Glomerular visceral epithelial cell (primary cell): ENCODE measurements around the gene DPCD.

ENCODE experiments used
- DNase-seq: peaks from one replicate; pipeline ENCODE4 v3.0.0-alpha.2; 2016; ENCODE audit errors: extremely low spot score

Gene DPCD

DNA sequence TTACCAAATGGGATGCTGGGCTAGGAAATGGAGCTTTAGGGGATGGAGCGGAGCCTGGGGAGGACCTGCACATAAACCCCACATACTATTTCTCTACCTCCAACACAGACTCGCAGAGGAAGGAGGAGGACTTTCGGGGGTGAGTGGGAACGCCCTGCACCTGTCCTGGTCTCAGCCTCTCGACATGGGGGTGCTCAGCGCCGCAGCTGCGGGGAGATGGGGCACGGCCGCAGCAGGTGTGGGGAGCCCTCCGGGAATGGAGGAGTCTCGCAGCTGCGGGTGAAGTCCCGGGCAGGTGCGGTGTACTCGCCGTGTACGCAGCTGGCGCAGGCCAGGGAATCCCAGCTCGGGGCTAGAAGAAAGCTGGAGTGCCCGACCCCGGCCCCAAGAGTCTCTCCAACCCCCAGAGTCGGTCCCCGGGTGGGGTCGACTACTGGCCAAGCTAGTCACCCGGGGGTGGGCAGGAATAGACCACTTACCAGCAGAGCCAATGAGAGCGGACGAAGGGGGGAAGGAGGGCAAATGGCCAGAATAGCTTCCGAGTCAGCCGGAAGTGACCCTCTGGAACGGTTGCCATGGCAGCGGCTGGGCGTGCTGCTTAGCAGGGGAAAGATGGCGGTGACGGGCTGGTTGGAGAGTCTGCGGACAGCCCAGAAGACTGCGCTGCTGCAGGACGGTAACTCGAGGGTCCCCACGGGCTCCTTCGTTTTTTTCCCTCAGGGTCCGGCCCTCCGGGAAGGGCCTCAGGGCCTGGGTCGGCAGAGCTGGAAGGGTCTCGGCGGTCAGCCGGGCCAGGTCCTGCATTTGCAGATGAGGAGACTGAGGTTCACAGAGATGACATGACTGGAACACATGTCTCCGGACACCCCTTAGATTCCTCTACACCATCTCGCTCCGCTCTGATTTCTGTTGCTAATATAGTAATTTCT, at the start of gene DPCD, which contains the start of gene POLL:
Gene DPCD (plus strand): TSS at position 597 of the 929 bp plus-strand sequence. CDS start 16 bp downstream, at position 613.
Gene POLL (minus strand): TSS at position 533 of the 929 bp plus-strand sequence. CDS start 897 bp downstream, outside the sequence.
- peak; percentile 93 for DNase-seq

GRCh38 chr10:101538446-101538845, 49.7 kb upstream of the DPCD start:
- DNase-seq: no peak

DNA sequence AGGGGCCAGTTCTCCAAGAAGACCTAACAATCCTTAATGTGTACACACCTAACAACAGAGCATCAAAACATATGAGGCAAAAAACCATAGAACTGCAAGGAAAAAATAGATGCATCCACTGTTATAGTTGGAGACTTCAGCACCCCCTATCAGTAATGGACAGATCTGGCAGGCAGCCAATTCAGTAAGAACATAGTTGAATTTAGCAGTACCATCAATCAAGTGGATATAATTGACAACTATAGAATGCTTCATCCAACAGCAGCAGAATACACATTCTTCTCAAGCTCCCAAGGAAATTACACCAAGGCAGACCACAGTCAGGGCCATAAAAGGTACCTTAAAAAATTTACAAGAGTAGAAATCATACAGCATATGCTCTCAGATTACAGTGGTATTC, 42.2 kb upstream of the DPCD start:
- no peak for DNase-seq

DNA sequence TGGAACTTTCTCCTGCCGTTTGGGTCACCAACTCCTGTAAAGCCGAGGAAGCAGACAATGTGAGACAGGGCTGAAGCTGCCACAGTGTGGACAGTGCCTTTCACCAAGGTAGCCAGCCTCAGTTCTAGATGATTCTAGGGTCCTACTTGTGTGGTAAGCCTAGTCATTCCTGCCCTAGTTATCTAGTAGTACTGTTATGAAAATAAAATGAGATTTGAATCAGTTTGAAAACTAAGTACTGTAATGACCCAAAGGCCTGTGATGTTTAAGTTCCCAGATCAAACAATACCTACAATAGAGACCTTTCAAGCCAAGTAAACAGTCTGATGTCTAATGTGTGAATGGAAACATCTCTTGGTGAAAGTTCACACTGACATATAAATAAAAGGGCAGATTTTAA, 37.2 kb upstream of the DPCD start:
- DNase-seq: no peak

- no peak for DNase-seq
Observed at GRCh38 chr10:101552442-101552841, 35.7 kb upstream of the DPCD start.

GRCh38 chr10:101557541-101557940, 30.6 kb upstream of the DPCD start:
- no peak for DNase-seq

DNA sequence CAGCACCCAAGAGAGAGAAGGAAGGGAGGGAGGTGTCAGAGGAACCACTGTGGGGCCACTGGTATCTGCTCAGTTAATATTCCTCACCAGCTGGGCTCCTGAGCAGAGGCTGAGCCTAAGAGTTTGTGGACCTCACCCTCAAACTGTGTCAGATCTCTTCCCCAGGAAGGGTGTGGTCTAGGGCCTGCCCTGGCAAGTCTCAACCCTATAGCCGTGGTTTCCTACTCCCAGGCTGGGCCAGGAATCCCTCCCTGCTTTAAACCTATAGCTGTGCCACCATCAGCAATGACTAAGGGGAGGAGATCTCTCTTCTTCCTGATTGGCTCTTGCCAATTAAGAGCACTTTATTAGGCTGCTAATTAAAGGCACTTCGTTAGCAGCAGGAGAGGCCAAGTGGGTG, 29.9 kb upstream of the DPCD start:
- DNase-seq: no peak

- DNase-seq: no peak
Observed at GRCh38 chr10:101558671-101559595, 29.2 kb upstream of the DPCD start.

DNA sequence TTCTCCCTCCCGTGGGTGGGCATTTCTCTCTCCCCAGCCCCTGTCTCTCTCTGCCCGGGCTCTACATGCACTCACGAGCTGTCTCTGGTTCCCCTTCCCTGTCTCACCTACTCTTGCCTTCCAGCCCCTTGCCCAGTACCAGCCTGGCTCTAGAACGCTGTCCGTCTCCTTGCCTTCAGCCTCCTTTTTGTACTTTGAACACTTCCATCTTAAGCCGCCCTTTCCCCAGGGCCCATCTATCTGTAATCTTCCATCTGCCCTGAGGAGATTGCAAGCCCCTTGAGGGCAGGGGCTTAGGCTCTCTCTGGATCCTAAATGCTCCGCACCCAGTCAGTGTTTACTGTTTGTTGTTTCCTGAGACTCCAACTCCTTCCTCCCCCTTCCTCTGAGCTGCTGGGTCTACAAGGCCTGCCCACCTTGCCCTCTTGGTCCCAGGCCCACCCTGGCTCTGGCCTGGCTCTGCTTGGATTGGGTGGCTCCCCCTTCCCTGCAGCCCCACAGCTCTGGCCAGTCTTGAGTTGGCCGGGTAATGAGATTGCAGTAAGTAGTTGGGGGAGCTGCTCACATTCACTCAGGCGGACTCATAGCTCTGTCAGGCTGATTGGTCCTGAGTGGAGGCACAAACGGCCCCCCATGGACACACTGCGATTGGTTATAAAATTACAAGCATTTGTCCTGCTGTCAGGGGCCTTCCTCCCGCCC, 28.4 kb upstream of the DPCD start:
- DNase-seq: no peak

DNA sequence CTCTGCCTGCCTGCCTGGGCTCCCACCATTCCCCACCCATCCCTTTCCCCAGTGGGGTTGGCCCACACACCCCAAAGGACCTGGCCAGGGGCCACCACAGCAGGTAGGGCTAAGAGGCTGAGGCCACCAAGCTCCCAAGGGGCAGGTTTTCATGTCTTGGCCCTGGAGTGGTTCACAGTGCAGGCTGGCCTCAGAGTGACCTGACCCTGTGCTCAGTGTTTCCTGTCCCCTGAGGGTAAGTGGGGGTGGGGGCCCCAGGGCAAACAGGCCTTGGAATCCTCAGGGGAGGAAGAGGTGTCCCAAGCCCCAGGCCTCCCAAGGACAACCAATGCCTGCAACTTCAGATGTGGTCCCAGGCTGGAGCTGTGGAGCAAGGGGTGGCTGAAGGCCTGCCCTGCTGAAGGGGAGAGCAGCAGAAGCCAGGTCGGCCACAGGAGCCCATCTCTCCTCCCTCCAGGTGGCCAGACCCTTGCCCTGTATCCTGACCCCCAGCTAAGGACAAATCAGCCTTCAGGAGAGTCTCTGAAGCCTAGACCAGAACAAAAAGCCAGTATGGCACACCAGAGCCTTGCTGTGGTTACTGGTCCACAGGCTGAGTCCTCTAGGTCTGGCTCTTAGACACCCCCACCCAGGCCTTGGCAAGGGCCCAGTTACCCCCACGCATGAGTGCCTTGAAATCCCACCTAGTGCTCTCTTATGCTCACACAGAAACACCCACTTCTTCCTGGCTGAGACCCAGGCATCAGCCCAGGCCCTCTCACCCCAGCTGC, 27.6 kb upstream of the DPCD start:
- DNase-seq: peak; percentile 22

DNA sequence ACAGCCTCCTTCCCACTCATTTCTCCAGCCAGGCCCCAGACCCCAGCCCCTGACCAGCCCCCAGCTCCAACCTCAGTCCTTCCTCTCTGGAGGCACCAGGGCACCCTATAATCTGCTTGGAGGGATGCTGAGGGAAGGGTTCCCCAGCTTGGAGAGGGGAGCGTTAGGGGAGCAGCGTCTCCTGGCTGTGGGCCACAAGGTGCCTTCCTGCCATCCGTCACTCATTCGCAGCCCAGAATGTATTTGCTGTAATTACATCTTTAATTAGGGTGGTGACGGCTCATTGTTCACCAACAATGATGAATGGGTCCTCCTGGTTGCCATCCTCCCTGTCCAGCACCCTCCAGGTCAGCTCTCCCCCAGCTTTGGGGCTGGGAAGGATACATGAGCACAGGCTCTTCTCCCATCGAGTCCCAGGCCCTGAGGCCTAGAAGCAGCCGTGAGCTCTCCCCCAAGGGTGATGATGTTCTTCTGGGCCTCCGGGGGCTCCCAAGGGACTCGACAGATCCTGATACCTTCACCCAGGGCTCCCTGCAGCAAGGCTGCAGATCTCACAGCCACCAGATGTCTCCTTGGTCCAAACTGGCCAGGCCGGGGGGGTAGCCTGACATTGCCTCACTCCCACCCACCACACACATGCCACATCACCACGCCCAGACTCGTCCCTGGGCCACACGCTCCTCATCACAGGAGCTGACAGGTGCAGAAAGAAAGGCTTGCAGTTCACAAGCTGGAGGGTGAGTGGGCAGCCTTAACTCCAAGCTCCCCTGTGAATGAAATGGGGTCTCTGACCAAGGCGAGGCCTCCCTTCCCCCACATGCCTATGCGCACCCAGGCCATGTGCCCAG, 26.8 kb upstream of the DPCD start:
- DNase-seq: no peak

DNA sequence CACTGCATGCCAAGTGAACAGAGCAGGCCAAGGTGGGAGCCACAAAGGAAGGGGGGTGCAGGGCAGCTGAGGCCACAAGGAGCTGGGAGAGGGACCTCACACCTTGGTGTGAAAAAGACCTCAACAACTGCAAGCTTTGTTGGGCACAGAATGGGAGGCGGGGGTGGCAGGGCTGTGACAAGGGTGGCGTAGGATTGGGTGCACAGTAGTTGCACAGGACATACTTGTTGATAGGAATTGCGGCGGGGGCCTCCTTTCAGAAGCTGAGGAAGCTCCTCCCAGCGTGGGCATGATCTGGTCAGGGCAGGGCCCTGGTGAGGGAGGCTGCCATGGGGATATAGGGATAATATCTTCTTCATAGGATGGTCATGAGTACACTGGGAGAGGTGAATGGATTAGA, 25.9 kb upstream of the DPCD start:
- DNase-seq: no peak

DNA sequence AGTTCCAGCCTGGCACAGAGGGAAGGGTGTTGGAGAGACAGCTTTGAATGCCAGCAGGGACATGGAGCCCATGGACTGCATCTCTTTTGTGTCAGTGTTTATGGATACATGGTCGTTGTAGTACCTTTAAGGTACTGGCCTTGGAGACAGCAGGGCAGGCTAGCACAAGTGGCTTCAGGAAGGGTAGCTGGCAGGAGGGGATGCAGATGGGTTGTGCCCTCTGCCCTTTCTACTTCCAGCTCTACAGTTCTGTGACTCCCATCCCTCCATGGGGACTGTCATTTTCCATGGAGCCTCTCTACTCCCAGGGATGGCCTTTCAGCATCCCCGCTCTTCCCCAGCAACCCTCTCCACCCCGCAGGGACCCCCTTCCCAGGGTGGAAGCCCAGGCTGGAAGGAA, 25.1 kb upstream of the DPCD start:
- DNase-seq: no peak

- no peak for DNase-seq
Observed at GRCh38 chr10:101563497-101564040, 24.6 kb upstream of the DPCD start.

DNA sequence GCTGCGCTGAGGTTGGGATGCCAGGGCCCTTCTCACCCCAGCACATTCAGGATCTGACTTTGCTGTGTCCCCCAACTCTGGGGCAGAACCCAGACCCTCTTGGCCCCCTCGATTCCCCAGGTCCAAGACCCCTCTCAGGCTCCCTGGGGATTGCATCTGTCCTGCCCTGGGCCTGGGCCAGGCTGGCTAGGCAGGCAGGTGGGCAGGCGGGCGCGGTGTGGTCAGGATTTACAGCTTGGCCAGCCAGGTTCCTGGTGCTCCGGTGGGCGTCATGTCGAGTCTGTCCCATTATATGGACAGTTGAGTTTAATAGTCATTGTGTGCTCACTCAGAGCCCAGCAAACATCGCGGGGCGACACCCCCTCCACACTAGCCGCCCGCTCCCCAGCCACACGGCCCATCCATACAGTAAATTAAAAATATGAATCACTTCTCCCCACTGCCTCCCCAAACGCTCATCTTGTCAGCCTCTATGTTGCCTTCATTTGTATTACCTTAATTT, 23.6 kb upstream of the DPCD start:
- no peak for DNase-seq

DNA sequence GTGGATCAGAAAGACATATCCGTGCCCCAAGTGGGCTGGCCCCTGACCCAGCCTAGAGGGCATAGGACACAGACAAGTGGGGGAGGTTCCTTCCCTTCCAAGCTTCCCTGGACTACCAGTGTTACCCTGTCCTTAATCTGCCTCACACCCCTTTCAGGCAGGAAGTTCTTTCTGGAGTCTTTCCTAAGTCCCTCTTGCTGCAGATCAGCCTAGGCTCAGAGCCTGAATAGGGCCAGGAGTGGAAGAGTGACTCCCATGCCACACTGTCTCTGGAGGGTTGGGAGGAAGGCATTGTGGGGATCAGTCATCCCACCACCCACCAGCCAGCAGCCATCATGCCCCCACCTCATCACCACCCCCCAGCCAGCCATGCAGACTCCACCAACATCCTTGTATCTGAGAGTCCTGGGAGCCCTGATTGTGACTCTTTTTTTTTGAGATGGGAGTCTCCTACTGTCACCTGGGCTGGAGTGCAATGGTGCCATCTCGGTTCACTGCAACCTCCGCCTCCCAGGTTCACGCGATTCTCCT, 22.7 kb upstream of the DPCD start:
- no peak for DNase-seq

GRCh38 chr10:101565936-101566332, 22.2 kb upstream of the DPCD start:
- DNase-seq: no peak

- DNase-seq: no peak
Observed at GRCh38 chr10:101566333-101567164, 21.6 kb upstream of the DPCD start.
